Body of pancreas (tissue), 4 donors: ENCODE results near the gene DEF6.

Experiments used
- POLR2A ChIP-seq, 3 donors: fragments of 450-650 bp; IDR thresholded peaks; one replicate each; pipeline ENCODE4 v1.6.1; 2016; ENCODE audit warnings: antibody characterized with exemption in 3 of 3, mild to moderate bottlenecking in 2 of 3
- TF ChIP-seq, protein P1 (sequence below), 7 experiments: fragments of 450-650 bp in 4 of 7; fragments of 200-600 bp in 3 of 7; sonication (generic) in 3 of 7; IDR thresholded peaks; one replicate each; pipeline ENCODE4 v1.5.1; 2016 to 2019; ENCODE audit warnings: antibody characterized with exemption in 7 of 7

DNA sequence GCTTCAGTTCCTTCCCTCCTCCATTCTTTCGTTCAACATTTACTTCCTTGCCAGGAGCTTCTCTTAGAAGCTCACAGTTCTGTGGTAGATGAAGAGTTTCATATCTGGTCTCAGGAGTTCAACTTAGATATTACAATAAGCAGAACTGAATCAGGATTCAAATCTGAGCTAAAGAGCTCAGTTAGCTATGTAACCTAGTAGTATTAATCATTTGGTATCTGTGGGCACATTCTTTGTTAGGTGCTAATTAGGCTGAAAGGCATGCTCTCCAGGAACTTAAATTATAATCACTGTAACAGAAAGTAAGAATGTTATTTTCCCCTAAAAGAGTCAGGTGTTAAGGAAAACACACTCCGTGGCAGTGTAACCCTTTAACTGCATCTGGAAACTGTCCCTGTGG lies 29.7 kb upstream of the DEF6 start:
- TF ChIP-seq, protein P1, sequence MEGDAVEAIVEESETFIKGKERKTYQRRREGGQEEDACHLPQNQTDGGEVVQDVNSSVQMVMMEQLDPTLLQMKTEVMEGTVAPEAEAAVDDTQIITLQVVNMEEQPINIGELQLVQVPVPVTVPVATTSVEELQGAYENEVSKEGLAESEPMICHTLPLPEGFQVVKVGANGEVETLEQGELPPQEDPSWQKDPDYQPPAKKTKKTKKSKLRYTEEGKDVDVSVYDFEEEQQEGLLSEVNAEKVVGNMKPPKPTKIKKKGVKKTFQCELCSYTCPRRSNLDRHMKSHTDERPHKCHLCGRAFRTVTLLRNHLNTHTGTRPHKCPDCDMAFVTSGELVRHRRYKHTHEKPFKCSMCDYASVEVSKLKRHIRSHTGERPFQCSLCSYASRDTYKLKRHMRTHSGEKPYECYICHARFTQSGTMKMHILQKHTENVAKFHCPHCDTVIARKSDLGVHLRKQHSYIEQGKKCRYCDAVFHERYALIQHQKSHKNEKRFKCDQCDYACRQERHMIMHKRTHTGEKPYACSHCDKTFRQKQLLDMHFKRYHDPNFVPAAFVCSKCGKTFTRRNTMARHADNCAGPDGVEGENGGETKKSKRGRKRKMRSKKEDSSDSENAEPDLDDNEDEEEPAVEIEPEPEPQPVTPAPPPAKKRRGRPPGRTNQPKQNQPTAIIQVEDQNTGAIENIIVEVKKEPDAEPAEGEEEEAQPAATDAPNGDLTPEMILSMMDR (IDR thresholded peaks at IDR 0.05) = no peak
- TF ChIP-seq POLR2A (IDR thresholded peaks at IDR 0.05) = no peak
